Breast epithelium (tissue), 4 donors: Measurements from ENCODE around the gene OPRD1. TPM values are rescaled to one million over a fixed set of nuclear protein-coding genes. Genes with fewer than 3 reads are reported as not detected.

Experiments used
- DNase-seq, 2 donors: peaks; one replicate each; pipeline ENCODE4 v3.0.0-alpha.2; 2019; ENCODE audit warnings: low spot score in 2 of 2
- H3K27ac ChIP-seq, 2 donors: fragments of 200-600 bp; sonication (generic) in 1 of 2; one replicate each; pipeline ENCODE4 v1.5.1; 2016 to 2019; ENCODE audit warnings: mild to moderate bottlenecking in 1 of 2
- H3K27me3 ChIP-seq, 2 donors: fragments of 200-600 bp; sonication (generic) in 1 of 2; one replicate each; pipeline versions ENCODE4 v1.5.1 to v1.6.0; 2017 to 2019; ENCODE audit warnings: control low read depth in 1 of 2, mild to moderate bottlenecking in 1 of 2
- H3K36me3 ChIP-seq: fragments of 200-600 bp; one replicate; pipeline ENCODE4 v1.5.1; 2019
- H3K4me1 ChIP-seq, 2 donors: fragments of 200-600 bp; sonication (generic); one replicate each; pipeline ENCODE4 v1.5.1; 2016 to 2019; ENCODE audit warnings: control low read depth in 1 of 2
- H3K4me3 ChIP-seq, 3 donors: fragments of 200-600 bp; sonication (generic); 1 replicate in 2 of 3; 2 replicates in 1 of 3; pipeline ENCODE4 v1.5.1; 2016 to 2019; ENCODE audit warnings: mild to moderate bottlenecking in 3 of 3, moderate library complexity in 2 of 3
- H3K9me3 ChIP-seq, 2 donors: fragments of 200-600 bp; sonication (generic) in 1 of 2; one replicate each; pipeline ENCODE4 v1.5.1; 2016 to 2019; ENCODE audit warnings: control low read depth in 1 of 2
- CTCF ChIP-seq, 3 donors: fragments of 450-650 bp; IDR thresholded peaks; one replicate each; pipeline ENCODE4 v1.5.1; 2016 to 2017; ENCODE audit warnings: antibody characterized with exemption in 3 of 3, mild to moderate bottlenecking in 3 of 3, moderate library complexity in 3 of 3
- POLR2A ChIP-seq: fragments of 450-650 bp; IDR thresholded peaks from one replicate; pipeline ENCODE4 v1.6.1; 2016; ENCODE audit warnings: antibody characterized with exemption, mild to moderate bottlenecking, moderate library complexity
- POLR2AphosphoS5 ChIP-seq, 3 donors: sonication (generic); formaldehyde crosslinking; IDR thresholded peaks; one replicate each; pipeline ENCODE4 v1.6.1; 2017; ENCODE audit warnings: antibody characterized with exemption in 3 of 3
- intact Hi-C: fragments of 100-400 bp; cut with DNase I; formaldehyde crosslinking; loops from one replicate; pipeline ENCODE4 v1.15.1; 2023; ENCODE audit warnings: low total_unique reads
- total RNA-seq, 3 donors: library from RNA; depleted of rRNA; stranded (reverse); fragments of >200 nt; gene quantifications; one replicate each; pipeline ENCODE4 v1.1.0, GENCODE V29; 2016

The OPRD1 gene
- total RNA-seq, 3 donors from 2014 or later: not detected

- Histone ChIP-seq H3K9me3 (no peaks in the 10 kb centered on the region), H3K27me3 (no peaks in the 10 kb centered on the region), H3K4me3 (no peak overlapping the region), H3K36me3 (no peaks in the 10 kb centered on the region), H3K4me1 (no peaks in the 10 kb centered on the region), H3K27ac (peak overlapping the region in 1 of 2 donors; percentile 13)
- TF ChIP-seq CTCF (IDR thresholded peaks at IDR 0.05): no peak
- no peak for TF ChIP-seq POLR2AphosphoS5 (IDR thresholded peaks at IDR 0.05)
- TF ChIP-seq POLR2A: no peak
- intact Hi-C loops: no loop called here
- no peak for DNase-seq
Observed at GRCh38 chr1:28898405-28898881, 86.5 kb downstream of the OPRD1 start.

- intact Hi-C loops: no loop called here
- no peak overlapping the region for H3K27ac ChIP-seq
- H3K27me3 ChIP-seq: no peaks in the 10 kb centered on the region
- H3K36me3 ChIP-seq: no peaks in the 10 kb centered on the region
- TF ChIP-seq POLR2A (no peak), CTCF (IDR thresholded peaks at IDR 0.05) (no peak), POLR2AphosphoS5 (IDR thresholded peaks at IDR 0.05) (no peak)
- DNase-seq: no peak
- H3K4me3 ChIP-seq: no peak overlapping the region
- no peaks in the 10 kb centered on the region for H3K4me1 ChIP-seq
- H3K9me3 ChIP-seq: no peaks in the 10 kb centered on the region
Observed at GRCh38 chr1:28899267-28899666, 87.3 kb downstream of the OPRD1 start.

- TF ChIP-seq POLR2AphosphoS5 (IDR thresholded peaks at IDR 0.05): no peak
- TF ChIP-seq POLR2A: no peak
- no peak for TF ChIP-seq CTCF (IDR thresholded peaks at IDR 0.05)
- no peaks in the 10 kb centered on the region for H3K36me3 ChIP-seq
- no peaks in the 10 kb centered on the region for H3K9me3 ChIP-seq
- no peak overlapping the region for H3K27ac ChIP-seq
- no peak for DNase-seq
- intact Hi-C loops: loop anchor here (10.0 kb wide), 1 partner anchor 304 kb away; no protein-coding TSS in a partner anchor
- H3K4me1 ChIP-seq: no peaks in the 10 kb centered on the region
- no peaks in the 10 kb centered on the region for H3K27me3 ChIP-seq
- H3K4me3 ChIP-seq: no peak overlapping the region
Observed at GRCh38 chr1:28900562-28900961, 88.6 kb downstream of the OPRD1 start.

- no peaks in the 10 kb centered on the region for H3K27me3 ChIP-seq
- intact Hi-C loops: loop anchor here (10.0 kb wide), 1 partner anchor 302 kb away; no protein-coding TSS in a partner anchor
Observed at GRCh38 chr1:28902738-28903137, 90.8 kb downstream of the OPRD1 start.

More at GRCh38 chr1:28902738-28903137, 90.8 kb downstream of the OPRD1 start:
- no peak overlapping the region for H3K27ac ChIP-seq
- DNase-seq: no peak
- H3K36me3 ChIP-seq: no peaks in the 10 kb centered on the region
- no peaks in the 10 kb centered on the region for H3K4me1 ChIP-seq
- no peak overlapping the region for H3K4me3 ChIP-seq
- no peaks in the 10 kb centered on the region for H3K9me3 ChIP-seq
- TF ChIP-seq POLR2A (no peak), CTCF (IDR thresholded peaks at IDR 0.05) (no peak), POLR2AphosphoS5 (IDR thresholded peaks at IDR 0.05) (no peak)
